NCI-H2081 (cell line): Measurements from ENCODE around the gene DGKZ.
A peak's percentile ranks its signal among the peaks of the same experiment; 100 is the strongest.
"Not testable (repeated sequence)": the region's sequence is repeated elsewhere in the genome, so short reads cannot be mapped to it uniquely, and the experiment has no call there.

Source experiments
- DNase-seq, 2 experiments: peaks; one replicate each; lab custom pipeline; 2025; lab: John Stamatoyannopoulos, UW

DGKZ gene

DNA sequence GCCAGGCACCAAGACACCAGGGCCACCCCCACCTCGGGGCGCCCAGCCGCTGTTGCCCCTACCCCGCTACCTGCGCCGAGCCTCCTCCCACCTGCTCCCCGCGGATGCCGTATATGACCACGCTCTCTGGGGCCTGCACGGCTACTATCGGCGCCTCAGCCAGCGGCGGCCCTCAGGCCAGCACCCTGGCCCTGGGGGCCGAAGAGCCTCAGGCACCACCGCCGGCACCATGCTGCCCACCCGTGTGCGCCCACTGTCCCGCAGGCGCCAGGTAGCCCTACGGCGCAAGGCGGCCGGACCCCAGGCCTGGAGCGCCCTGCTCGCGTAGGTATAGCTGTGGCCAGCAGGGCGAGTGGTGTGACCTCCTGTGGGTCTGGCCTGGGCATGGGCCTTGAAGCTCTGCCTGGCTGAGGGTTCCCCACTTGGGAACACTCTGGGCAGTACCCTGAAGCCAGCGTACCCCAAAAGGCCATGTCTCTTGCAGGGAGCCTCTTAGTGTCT lies 19.4 kb downstream of the DGKZ start:
- no peak for DNase-seq

DNA sequence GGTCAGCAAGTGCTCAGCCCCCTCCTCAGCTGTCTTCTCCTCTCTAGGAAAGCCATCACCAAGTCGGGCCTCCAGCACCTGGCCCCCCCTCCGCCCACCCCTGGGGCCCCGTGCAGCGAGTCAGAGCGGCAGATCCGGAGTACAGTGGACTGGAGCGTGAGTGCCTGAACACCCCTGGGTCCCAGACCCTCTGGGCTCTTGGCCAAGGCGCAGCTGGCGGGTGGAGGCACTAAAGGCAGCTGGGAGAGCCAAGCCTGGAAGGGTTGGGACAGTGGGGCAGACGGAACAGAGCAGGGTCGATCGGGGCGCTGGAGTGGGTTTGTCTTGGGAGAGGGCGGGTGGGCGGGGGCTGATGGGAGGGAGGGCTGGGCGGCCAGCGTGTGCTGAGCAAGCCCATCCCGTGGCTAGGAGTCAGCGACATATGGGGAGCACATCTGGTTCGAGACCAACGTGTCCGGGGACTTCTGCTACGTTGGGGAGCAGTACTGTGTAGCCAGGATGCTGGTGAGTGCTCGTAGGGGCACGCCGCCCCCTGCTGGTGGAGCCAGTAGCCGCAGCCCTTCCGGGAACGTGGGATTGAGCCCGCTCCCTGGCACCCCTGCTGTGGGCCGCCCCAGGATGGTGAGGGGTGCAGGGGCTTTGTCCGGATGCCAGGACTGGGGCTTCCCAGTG lies 20.1 kb downstream of the DGKZ start:
- peak; percentile 38 to 48 for DNase-seq

DNA sequence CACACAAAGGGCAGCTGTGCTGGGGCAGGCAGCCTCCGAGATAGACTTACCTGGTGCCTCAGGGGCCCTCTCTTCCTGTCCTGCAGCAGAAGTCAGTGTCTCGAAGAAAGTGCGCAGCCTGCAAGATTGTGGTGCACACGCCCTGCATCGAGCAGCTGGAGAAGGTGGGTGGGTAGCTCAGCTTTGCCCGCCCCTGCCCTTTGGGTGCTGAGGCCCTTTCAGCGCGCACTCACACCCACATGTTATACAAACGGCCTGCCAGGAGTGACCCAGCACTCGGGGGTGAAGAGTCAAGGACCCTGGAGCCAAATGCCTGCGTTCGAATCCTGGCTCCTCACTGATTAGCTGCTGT lies 20.6 kb downstream of the DGKZ start:
- DNase-seq, result no peak

DNA sequence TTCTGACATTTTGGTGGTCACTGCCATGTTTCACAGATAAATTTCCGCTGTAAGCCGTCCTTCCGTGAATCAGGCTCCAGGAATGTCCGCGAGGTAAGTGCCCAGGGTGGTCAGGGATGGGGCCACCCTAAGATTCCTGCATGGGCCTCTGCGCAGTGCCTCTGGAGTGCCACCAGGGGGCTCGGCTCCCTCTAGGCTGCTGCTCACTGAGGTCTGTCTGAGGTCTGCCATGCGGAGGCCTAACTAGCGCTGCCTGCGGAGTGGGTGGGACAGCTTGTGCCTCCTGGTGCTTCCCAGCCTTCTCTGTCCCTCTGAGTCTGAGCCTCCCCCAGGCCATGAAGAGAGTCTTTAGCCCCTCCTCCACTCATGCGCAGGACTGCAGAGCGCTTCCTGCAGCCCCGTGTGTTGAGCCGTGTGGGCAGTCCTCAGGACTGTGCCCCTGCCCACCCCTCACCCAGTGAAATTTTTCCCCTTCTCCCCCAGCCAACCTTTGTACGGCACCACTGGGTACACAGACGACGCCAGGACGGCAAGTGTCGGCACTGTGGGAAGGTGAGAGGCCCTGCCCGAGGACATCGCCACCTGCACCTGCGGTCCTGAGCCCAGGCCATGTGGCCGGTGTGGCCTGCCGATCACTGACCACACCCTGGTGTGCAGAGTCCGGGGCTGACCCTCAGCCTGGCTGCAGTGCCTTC lies 22.3 kb downstream of the DGKZ start:
- DNase-seq, result peak; percentile 73

DNA sequence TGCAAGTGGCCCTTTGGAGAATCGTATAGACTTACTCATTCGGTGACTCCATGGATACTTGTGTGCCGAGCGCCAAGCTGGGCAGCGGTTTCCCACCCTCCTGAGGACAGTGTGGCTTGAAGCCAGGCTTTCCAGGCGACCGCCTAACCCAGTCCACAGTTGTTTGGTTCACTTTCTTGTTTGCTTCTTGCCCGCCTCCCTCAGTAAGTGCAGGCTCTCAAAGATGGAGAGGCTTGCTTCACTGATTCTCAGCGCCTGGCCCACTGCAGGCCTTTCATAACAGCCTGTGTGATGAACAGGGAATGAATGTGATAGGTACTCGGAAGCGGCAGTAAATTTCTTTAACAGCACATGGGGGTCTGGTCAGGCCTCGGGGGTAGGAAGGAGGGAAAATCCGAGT lies 23.0 kb downstream of the DGKZ start:
- DNase-seq, result no peak

DNA sequence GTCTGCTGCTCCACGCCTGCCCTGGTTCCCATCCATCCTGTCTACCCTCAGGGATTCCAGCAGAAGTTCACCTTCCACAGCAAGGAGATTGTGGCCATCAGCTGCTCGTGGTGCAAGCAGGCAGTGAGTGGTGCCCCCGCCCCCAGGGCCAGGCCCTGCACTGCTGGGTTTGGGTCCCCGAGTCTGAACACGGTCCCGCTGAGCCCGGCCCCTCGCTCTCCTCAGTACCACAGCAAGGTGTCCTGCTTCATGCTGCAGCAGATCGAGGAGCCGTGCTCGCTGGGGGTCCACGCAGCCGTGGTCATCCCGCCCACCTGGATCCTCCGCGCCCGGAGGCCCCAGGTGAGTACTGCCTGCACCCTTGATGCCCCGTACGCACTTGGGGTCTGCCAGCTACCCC lies 24.0 kb downstream of the DGKZ start:
- not testable (repeated sequence) for DNase-seq

DNA sequence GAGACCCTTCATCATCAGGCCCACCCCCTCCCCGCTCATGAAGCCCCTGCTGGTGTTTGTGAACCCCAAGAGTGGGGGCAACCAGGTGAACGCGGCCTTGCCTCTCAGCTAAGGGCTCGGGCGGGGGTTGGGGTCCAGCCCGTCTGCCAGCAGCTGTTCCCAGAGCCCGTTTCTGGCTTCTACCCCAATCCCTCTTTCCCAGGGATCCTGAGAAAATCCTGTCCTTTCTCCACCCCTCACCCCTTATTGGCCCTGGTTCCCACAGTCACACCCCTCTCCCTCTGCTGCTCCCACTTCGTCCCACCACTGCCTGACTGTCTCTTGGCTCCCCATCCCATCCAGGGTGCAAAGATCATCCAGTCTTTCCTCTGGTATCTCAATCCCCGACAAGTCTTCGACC lies 24.8 kb downstream of the DGKZ start:
- DNase-seq, result no peak

DNA sequence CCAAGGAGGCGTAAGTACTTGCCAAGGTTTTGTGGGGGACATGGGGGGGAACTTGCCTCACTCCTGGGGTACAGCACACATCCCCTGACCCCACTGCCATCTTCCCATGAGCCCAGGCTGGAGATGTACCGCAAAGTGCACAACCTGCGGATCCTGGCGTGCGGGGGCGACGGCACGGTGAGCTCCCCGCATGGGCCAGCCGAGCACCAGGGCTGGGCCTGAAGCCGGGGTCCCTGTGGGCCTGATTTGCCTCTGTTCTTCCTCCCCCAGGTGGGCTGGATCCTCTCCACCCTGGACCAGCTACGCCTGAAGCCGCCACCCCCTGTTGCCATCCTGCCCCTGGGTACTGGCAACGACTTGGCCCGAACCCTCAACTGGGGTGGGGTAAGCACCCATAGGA lies 25.2 kb downstream of the DGKZ start:
- not testable (repeated sequence) for DNase-seq

DNA sequence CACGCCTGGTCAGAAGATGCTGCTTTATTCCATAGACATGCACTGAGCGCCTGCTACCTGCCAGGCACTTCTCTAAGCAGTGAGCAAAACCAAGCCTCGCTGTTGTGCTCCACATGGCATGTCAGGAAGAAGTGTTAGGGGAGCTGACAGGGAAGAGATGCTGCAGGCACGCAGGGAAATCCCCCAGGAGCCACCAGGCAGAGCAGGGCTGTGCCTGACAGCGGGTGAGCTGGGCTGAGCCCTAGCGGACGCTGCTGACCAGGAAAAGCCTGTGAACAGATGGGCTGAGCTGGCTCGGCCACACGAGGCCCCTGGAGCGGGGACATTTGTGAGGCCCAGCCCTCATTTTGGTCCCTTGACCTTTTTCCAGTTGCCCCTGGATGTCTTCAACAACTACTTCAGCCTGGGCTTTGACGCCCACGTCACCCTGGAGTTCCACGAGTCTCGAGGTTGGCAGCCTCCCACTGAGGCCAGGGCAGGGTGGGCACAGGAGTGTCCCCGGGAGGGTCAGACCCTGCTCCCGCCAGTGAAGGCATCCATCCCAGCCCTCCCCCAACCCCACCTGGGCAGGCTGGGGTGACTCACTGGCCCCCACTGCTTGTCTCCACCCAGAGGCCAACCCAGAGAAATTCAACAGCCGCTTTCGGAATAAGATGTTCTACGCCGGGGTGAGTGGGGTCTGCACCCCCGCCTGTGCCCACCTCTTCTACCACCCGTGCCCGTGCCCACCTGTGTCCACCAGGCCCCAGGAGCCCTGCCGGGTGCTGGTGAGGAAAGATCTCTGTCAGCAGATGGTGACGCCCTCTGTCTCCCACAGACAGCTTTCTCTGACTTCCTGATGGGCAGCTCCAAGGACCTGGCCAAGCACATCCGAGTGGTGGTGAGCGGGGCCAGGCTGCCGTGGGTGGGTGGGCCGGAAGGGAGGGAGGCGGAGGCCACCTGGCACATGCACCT lies 26.8 kb downstream of the DGKZ start:
- DNase-seq, result no peak

DNA sequence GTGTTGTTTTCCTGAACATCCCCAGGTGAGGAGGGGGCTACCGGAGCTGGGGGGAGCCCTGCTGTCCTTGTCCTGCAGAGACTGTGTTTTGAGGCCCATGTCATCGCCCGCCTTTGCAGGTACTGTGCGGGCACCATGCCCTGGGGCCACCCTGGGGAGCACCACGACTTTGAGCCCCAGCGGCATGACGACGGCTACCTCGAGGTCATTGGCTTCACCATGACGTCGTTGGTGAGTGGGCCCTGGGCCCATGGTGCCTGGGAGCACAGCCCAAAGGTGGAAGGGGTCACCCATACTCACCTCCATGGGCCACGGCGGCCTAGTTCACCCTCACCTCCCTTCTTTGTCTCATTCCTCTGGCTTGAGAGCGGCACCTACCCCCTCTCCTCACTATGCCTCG lies 27.6 kb downstream of the DGKZ start:
- DNase-seq, result no peak

DNA sequence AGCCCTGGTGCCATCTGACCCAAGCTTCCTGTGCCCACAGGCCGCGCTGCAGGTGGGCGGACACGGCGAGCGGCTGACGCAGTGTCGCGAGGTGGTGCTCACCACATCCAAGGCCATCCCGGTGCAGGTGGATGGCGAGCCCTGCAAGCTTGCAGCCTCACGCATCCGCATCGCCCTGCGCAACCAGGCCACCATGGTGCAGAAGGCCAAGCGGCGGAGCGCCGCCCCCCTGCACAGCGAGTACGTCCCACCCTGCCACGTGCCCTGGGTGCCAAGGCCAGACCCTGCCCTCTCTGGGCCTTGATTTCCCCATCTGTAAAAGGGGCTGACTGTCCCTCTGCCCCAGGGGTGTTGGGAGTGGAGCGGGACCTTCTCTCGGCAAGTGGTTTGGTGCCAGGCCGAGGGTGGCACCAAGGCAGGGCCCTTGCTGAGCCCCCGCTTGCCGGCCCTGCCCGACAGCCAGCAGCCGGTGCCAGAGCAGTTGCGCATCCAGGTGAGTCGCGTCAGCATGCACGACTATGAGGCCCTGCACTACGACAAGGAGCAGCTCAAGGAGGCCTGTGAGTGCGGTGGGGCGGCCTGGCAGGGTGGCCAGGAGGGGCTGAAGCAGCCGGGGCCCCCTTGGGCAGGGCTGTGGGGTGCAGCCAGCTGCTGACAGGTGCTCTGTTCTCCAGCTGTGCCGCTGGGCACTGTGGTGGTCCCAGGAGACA lies 28.3 kb downstream of the DGKZ start:
- no peak for DNase-seq

DNA sequence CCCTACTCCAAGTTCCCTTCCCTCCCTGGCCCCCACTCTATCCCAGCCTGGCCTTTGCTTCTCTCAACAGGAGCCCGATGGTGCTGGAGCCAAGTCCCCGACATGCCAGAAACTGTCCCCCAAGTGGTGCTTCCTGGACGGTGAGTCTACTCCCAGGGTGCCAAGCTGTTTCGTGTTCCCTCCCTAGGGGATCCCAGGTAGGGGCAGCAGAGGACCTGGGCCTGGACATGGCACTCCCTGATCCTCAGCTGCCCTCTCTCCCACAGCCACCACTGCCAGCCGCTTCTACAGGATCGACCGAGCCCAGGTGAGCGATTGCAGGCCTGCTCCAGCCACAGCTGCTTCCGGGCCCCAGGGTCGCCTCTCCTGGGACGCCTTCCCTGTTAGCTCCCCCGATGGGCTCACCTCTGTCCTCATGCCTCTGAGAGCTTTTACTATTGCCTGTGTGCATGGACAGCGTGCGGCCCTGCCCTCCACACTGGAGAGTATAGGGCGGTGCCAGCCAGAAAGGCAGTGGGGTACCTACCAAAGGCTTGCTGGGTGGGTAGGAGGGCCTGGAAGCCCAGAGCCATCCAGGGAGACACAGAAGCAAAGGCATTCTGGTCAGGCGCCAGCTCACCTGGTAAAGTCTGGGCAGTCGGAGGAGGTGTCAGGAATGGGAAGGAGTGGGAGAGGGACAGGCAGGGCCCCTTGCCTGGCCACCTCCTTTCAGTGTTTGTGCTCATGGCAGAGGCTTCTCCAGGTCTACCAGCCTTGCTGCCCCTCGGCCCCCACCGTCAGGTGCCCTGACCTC lies 29.2 kb downstream of the DGKZ start:
- no peak for DNase-seq

DNA sequence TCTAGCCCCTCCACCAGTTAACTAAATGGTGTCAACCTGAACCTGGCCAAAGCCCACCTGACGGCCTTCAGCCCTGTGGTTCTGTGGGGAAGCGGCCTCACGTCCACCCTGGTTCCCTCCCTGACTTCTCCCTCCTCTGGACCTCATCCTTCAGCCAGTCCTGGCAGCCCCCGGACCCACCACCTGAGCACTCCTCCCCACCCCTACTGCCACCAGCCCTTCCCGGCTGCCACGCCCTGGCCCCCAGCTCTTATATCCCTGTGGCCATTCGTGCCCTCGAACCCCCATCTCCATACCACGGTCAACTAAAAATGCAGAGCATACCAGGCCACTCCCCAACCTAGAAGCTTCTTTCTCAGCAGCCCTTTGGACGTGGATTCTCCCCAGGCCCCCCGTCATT lies 30.0 kb downstream of the DGKZ start:
- no peak for DNase-seq

DNA sequence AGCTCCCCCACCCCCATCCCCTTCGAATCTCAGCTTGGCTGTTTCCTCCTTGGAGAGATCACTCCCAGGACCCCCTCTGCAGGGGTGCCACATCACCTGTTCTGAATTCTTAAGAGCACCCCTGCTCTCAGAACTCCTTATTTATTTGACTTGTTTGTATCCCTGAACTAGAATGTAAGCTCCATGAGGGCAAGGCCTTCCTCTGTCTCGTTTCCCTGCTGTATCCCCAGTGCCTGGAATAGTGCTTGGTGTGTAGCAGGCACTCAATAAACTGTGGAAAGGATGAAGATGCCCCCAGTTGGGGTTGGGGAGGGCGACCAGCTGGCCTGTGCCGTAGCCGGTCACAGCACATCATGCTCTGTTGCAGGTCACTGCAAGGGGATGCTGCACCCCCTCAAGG lies 30.6 kb downstream of the DGKZ start:
- DNase-seq, result no peak

DNA sequence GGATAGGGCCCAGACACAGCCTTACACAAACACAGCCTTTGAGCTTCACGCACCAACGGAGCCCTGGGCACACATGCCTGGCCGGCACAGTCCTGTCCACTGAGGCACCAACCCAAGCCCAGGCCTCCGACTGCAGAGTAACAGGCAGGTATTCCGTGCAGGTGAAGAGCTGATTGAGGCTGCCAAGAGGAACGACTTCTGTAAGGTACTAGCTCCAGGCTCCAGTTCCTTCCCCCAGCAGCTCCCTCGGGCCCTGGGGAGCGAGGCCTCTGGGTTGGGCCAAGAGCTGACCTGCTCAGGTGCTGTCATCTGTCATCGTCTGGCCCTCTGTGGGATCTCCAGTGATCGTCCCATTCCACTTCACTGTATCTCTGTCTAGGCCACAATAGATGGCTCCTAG lies 31.0 kb downstream of the DGKZ start:
- DNase-seq, result no peak

DNA sequence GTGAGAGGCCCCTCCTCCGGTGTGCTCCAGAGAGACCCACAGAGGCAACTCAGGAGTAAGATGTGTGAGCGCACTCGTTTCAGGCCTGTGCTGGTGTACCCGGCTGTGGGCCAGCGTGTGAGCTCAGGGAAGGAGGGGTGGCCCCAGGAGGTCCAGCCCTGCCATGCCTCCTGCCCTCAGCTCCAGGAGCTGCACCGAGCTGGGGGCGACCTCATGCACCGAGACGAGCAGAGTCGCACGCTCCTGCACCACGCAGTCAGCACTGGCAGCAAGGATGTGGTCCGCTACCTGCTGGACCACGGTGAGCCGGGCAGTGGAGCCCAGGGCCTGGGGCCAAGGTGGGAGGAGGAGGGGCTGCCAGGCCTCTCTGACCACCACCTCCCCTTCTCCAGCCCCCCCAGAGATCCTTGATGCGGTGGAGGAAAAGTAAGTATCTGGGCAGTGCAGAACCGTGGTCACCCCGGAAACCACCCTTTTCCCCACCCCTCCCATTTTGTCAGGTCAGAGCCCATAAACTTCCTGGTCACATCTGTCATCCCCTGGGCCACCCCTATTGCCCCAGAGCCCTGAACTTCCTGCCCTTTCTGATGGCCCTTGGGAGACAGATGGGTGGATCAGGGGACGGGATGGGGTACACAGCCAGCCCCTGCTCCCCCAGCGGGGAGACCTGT lies 31.7 kb downstream of the DGKZ start:
- DNase-seq, result no peak

DNA sequence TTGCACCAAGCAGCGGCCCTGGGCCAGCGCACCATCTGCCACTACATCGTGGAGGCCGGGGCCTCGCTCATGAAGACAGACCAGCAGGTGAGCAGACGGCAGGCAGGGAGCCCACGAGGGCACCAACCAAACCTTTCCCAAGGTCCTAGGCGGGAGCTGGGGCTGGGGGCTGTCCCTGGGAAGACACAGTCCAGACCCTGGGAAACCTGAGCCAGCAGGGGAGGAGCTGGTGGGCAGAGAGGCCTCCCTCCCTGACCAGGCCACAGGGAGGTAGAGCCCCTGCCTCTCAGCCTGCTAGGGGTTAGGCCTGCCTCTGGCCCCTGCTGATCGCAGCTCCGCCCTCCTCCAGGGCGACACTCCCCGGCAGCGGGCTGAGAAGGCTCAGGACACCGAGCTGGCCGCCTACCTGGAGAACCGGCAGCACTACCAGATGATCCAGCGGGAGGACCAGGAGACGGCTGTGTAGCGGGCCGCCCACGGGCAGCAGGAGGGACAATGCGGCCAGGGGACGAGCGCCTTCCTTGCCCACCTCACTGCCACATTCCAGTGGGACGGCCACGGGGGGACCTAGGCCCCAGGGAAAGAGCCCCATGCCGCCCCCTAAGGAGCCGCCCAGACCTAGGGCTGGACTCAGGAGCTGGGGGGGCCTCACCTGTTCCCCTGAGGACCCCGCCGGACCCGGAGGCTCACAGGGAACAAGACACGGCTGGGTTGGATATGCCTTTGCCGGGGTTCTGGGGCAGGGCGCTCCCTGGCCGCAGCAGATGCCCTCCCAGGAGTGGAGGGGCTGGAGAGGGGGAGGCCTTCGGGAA lies 32.4 kb downstream of the DGKZ start:
- not testable (repeated sequence) for DNase-seq

DNA sequence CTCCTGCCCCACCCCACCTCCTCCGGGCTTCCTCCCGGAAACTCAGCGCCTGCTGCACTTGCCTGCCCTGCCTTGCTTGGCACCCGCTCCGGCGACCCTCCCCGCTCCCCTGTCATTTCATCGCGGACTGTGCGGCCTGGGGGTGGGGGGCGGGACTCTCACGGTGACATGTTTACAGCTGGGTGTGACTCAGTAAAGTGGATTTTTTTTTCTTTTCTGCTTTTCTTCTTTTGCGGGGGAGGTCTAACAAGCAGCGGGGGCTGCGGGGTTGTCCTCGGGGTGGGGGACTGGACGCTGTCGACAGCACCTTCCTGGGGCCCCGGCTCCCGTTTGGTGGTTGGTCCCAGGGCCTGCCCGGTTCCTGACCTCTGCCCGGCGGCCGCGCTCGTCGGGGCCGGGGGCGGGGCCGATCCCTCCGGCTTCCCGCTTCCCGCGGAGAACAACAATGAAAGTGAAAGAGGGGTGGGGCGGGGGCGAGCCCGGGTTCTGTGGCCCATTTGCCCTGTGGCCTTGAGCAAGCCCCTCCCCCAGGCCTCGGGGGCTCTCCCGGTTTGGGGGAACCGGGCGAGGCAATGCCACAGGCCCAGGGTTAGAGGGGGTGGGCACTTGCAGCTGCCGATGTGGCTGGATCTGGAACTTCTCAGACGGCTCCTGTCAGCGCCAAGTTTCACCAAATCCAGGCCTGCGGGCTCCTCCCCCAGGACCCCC lies 33.2 kb downstream of the DGKZ start:
- no peak for DNase-seq
